Dendritic cell treated with granulocyte-macrophage colony-stimulating factor and Interleukin-4, amounts not matched to agents 40 ng/mL and 50 ng/mL, for 4 days (primary cell): ENCODE data around the gene RAB40B.
"Not testable (repeated sequence)": the region's sequence is repeated elsewhere in the genome, so short reads cannot be mapped to it uniquely, and the experiment has no call there.

Source experiments
- H3K27ac Mint-ChIP-seq: one replicate; pipeline ENCODE4 v1.8.0; 2022; ENCODE audit warnings: mild to moderate bottlenecking, mixed read lengths
- H3K27me3 Mint-ChIP-seq: one replicate; pipeline ENCODE4 v1.8.0; 2022; ENCODE audit warnings: mild to moderate bottlenecking, mixed read lengths
- H3K36me3 Mint-ChIP-seq: one replicate; pipeline ENCODE4 v1.8.0; 2022; ENCODE audit warnings: low read depth, mixed read lengths
- H3K4me1 Mint-ChIP-seq: one replicate; pipeline ENCODE4 v1.8.0; 2022; ENCODE audit warnings: low read depth, mixed read lengths
- H3K4me3 Mint-ChIP-seq: one replicate; pipeline ENCODE4 v1.8.0; 2022; ENCODE audit warnings: mild to moderate bottlenecking, moderate library complexity, mixed read lengths
- H3K9me3 Mint-ChIP-seq: one replicate; pipeline ENCODE4 v1.8.0; 2022; ENCODE audit warnings: mixed read lengths
- intact Hi-C: fragments of 100-400 bp; cut with micrococcal nuclease; formaldehyde crosslinking; loops from one replicate; pipeline ENCODE4 v1.15.0; 2022

RAB40B gene, protein sequence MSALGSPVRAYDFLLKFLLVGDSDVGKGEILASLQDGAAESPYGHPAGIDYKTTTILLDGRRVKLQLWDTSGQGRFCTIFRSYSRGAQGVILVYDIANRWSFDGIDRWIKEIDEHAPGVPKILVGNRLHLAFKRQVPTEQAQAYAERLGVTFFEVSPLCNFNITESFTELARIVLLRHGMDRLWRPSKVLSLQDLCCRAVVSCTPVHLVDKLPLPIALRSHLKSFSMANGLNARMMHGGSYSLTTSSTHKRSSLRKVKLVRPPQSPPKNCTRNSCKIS

DNA sequence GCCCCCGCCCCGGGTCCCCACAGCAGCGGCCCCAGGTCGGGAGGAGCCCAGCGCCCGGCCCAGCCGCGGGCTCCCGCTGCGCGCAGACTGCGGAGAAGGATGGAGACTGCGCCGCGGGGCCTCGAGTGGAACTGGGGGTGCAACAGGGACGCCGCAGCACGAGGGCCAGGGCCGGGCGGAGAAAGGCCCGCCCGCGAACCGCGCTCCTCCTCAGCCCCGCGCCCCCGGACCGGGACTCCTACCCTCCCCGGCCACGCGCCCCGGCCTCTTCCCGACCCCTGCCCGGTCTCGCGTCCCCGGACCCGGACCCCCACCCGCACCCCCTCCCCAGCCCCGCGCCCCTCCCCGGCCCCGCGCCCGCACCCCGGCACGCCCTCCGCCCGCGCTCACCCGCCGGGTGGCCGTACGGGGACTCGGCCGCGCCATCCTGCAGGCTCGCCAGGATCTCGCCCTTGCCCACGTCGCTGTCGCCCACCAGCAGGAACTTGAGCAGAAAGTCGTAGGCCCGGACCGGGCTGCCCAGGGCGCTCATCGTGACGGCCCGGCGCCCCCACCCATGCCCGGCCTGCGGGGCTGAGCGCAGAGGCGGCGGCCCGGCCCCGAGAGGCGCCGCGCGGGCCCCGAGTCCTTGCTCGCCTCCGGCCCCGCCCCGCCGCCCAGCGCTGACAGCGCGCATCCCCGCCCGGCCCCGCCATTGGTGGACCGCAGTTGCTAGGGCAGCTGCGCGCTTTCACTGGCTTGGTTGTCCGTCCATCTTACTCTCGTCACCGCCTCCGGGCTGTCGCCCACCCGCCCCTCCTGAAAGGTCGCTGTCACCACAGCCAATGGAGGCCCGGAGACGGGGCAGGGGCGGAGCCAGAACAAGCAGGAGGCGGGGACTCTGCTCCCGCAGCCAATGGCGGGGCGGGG, at the start of gene RAB40B:
RAB40B (minus strand) TSS at position 634 of the 909 bp plus-strand sequence; CDS start at position 532, 102 bp downstream.
- Mint-ChIP-seq H3K9me3 (peaks cover 13% of the 10 kb centered on the region), H3K27me3 (peaks cover 41% of the 10 kb centered on the region), H3K36me3 (no peaks in the 10 kb centered on the region), H3K4me3 (peak within 1 kb of the TSS; percentile 78), H3K4me1 (peaks cover 17% of the 10 kb centered on the region), H3K27ac (peak within 1 kb of the TSS; percentile 39)
- intact Hi-C loops: no loop called here

DNA sequence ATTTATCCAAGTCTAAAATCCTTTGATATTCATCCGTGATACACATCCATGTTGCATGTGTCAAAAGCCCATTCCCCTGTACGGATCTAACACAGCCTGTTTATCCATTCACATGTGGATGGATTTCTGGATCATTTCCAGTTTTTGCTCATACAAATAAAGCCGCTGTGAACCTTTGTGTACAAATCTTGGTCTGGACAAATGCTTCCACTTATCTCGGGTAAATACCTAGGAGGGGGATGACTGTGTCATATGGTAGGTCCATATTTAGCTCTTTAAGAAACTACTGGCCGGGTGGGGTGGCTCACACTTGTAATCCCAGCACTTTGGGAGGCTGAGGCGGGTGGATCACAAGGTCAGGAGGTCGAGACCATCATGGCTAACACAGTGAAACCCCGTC, 47.0 kb upstream of the RAB40B start:
- no peak overlapping the region for H3K4me3 Mint-ChIP-seq
- peaks cover 11% of the 10 kb centered on the region for H3K36me3 Mint-ChIP-seq
- H3K27ac Mint-ChIP-seq: no peak overlapping the region
- intact Hi-C loops: no loop called here
- H3K4me1 Mint-ChIP-seq: no peaks in the 10 kb centered on the region
- H3K9me3 Mint-ChIP-seq: peaks cover 31% of the 10 kb centered on the region
- peaks cover 16% of the 10 kb centered on the region for H3K27me3 Mint-ChIP-seq

DNA sequence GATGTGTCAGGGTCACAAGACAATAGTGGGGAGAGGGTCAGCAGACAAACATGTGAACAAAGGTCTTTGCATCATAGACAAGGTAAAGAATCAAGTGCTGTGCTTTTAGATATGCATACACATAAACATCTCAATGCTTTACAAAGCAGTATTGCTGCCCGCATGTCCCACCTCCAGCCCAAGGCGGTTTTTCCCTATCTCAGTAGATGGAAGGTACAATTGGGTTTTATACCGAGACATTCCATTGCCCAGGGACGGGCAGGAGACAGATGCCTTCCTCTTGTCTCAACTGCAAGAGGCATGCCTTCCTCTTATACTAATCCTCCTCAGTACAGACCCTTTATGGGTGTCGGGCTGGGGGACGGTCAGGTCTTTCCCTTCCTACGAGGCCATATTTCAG, 46.2 kb upstream of the RAB40B start:
- Mint-ChIP-seq H3K27me3 (peaks cover 11% of the 10 kb centered on the region), H3K9me3 (peaks cover 37% of the 10 kb centered on the region), H3K36me3 (peaks cover 19% of the 10 kb centered on the region)
- intact Hi-C loops, H3K27ac Mint-ChIP-seq, H3K4me3 Mint-ChIP-seq, H3K4me1 Mint-ChIP-seq: not testable (repeated sequence)

DNA sequence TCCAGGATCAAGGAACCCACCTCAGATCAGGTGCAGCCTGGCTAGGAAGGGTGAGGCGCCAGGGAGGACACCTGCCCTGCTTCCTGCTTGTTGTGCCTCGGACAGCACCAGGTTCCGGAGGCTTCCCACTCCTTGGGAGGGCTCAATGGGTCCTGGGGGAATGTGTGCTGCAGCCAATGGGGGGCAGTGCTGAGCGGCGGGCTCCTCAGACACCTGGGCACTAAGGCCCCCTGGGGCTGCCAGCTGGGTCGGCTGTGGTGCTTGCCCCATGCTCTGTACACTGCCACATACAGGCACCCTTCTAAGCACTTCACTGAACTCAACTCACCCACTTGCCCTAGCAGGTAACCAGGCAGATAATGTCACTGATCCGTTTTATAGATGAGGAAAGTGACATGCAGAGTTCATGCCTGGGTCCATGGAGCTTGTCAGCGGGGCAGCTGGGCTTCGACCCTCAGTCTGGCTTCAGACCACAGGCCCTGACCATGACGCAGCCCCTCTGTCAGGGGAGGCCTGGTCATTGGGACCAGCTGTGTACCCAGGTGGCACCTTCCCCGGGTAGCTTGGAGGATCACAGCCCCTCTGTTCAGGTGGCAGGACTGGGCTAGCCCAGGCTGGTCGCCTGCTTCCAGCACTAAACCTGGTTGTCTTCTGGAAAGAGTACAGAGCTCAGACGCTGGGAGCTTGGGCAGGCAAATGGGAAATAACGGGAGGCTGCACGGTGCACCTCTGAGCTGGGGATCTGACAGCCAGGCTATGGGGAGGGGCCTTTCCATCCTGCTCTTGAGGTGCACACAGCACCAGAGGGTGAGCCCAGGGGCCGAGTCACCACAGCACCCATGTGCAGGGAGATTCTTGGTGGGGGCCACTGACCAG, 45.1 kb upstream of the RAB40B start:
- Mint-ChIP-seq H3K4me3 (no peak overlapping the region), H3K36me3 (peaks cover 21% of the 10 kb centered on the region), H3K27ac (no peak overlapping the region), H3K9me3 (peaks cover 37% of the 10 kb centered on the region), H3K4me1 (no peaks in the 10 kb centered on the region), H3K27me3 (peaks cover 5% of the 10 kb centered on the region)
- intact Hi-C loops: no loop called here

DNA sequence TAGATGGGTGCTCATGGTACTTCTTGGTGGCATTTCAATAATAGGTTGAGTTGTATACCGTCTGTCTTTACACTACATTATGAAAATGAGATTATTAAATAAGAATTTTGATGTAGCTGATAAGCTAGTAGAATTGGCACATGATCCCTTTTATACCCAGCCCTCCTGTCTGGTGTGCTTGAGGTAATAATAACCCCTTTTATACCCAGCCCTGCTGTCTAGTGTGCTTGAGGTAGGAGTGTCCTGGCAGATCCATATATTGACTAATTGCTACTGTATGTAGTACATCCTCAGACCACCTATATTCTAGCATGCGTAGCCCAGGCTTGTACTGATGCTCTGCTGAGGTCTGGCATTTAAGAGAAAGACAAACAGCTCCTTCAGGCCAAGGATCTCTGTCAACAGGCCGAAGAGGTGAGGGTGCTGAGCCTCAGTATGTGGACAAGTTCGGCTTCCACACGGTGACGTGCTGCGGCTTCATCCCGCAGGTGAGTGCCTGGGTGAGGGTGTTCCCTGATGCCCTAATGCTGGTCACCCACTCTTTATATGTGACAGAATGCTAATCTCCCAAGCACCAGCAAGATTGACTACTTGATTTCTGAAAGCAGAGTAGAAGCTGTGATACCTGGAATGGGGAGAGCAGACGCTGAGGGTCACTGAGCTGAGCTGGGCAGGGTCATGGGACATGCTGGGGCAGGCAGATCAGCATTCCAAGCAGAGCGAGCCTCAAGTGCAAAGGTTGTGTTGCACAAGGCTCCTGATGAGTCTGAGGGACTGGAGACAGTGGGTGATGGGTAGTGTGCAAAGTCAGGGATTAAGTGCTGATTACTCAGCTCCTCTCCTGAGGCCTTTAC, 42.6 kb upstream of the RAB40B start:
- Mint-ChIP-seq H3K9me3 (peaks cover 31% of the 10 kb centered on the region), H3K27me3 (peaks cover 7% of the 10 kb centered on the region), H3K36me3 (peaks cover 21% of the 10 kb centered on the region), H3K27ac (no peak overlapping the region), H3K4me1 (no peaks in the 10 kb centered on the region), H3K4me3 (no peak overlapping the region)
- intact Hi-C loops: no loop called here

DNA sequence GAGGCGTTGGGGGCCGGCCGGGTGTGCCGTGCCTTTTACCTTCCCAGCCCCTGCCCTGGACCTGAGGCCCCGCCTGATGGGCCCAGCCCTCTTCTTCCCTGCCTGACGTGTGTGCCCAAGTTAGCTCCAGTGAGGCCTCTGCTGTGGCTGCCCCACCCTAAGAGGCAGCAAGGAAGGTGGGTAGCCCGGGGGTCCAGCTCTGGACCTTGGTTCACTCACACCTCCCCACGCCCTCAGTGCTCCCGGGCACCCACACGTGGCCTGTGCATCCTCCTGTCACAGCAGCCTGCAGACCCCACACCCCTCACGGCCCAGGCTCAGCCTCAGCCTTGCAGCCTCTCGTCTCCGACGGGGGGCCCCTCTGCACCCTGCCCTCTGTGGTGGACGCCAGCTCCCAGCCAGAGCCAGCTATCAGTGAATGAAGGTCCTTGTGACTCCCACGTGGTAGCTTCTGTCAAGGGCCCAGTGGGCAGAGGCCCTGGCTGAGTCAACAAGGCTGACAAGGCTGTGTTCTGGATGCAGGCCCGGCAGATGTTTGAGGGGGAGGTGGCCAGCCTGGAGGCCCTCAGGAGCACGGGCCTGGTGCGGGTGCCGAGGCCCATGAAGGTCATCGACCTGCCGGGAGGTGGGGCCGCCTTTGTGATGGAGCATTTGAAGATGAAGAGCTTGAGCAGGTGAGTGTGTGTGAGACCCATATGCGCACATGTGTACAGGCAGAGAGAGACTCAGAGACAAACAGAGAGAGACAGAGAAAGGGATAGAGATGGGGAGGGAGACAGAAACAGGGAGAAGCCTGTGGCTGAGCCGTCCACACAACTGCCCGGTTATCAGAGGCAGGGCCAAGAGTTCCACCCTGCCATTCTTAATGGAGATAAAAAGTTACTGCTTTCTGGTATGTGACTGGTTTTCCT, 39.7 kb upstream of the RAB40B start:
- peaks cover 9% of the 10 kb centered on the region for H3K4me1 Mint-ChIP-seq
- intact Hi-C loops: no loop called here
- H3K27ac Mint-ChIP-seq: no peak overlapping the region
- peaks cover 28% of the 10 kb centered on the region for H3K36me3 Mint-ChIP-seq
- H3K9me3 Mint-ChIP-seq: peaks cover 25% of the 10 kb centered on the region
- H3K27me3 Mint-ChIP-seq: peaks cover 25% of the 10 kb centered on the region
- H3K4me3 Mint-ChIP-seq: no peak overlapping the region

DNA sequence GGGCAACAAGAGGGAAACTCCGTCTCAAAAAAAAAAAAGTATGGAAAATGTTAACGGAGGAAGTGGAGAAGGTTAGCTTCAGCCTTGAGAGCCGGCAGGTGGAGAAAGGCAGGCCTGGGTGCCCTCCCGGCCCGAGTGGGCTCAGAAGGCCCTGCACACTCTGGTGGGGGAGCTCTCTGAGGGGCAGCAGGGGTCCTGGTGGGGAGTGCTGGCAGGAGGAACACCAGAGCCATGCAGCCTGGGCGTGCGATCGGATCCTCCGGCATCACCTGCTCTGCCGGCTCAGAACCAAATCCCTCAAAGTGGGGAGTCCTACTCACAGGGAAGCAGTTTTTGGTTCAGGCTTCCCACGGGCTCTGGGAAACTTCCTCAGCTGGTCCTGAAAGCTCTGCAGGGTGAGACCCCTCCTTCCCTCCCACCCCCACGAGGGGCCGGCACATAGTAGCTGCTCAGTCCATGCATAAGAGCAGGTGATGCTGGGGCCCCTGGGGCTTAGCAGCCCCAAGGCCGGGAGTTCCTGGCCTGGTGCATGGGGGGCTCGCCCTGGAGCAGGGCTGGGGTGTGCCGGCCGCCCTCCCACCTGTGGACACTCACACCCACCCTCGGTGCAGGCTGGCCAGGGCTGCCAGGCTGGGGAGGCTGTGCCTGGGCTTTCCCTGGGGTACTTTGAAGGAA, 38.1 kb upstream of the RAB40B start:
- Mint-ChIP-seq H3K4me3 (no peak overlapping the region), H3K36me3 (peaks cover 42% of the 10 kb centered on the region), H3K27ac (no peak overlapping the region), H3K27me3 (peaks cover 25% of the 10 kb centered on the region), H3K9me3 (peaks cover 28% of the 10 kb centered on the region), H3K4me1 (peaks cover 9% of the 10 kb centered on the region)
- intact Hi-C loops: no loop called here

DNA sequence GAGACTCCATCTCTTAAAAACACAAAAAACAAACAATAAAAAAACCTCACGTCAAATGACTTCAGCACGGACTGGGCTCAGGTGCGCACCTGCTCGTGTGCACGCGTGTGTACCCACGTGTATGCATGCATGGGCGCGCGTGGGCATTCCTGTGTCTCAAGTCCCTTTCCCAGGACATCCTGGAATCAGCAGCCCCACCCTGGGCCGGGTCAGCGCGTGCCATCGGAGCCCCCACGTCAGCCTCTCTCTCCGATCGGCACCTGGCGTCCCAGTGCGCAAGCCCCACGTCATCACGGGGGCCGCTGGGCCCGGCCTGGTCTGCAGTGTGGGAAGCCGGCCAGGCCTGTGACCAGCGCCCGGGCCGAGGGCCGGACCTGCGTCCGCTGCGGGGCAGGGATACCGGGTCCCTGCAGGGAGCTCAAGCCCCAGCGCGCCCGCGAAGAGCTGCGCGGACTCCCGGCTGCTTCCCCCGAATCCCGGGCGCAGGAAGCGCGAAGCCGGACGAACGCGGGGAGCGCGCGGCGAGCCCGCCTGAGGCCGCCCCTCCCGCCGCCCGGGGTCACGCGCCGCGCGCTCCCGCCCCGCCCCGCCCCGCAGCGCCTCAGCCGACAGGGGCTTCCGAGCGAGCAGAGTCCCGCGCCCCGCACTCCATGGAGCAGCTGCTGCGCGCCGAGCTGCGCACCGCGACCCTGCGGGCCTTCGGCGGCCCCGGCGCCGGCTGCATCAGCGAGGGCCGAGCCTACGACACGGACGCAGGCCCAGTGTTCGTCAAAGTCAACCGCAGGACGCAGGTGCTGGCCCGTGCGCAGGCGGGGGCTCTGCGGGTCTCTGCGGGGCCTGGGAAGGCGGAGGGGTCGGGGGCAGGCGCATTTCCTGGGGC, 36.7 kb upstream of the RAB40B start, which contains the start of gene FN3K:
FN3K (plus strand) TSS at position 629 of the 880 bp plus-strand sequence; CDS start at position 651, 22 bp downstream.
- Mint-ChIP-seq H3K9me3 (peaks cover 14% of the 10 kb centered on the region), H3K27ac (peak within 1 kb of the TSS; percentile 22), H3K4me1 (peaks cover 9% of the 10 kb centered on the region), H3K36me3 (peaks cover 39% of the 10 kb centered on the region), H3K4me3 (peak within 1 kb of the TSS; percentile 66), H3K27me3 (peaks cover 25% of the 10 kb centered on the region)
- intact Hi-C loops: no loop called here

DNA sequence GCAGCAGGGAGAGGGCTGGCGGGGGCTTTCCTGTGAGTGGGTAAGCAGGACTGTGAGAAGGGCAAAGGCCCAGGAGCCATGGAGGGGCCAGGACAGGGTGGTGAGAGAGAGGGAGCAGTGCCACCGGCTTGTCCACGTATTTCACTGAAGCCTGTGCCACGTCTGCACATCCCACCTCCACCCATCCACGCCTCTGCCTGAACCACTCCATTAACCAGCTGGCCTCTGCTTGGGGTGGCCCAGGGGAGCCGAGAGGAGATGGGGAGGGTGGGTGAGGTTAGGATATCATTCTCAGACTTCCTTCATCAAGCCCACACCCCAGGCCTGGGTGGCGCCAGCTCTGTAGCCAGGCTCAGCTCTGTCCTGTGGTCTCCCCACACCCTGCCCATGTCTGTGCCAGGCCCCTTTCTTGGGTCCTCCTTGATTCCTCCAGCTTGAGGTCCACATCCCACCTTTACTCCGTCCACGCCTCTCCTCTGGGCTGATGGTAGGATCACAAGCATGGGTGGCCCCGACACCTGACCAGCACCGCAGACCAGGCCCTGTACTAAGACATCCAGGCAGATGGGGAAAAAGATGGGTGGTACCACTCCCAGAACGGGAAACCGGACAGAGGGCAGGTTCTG, 33.7 kb upstream of the RAB40B start:
- peaks cover 61% of the 10 kb centered on the region for H3K36me3 Mint-ChIP-seq
- peaks cover 9% of the 10 kb centered on the region for H3K4me1 Mint-ChIP-seq
- peaks cover 23% of the 10 kb centered on the region for H3K27me3 Mint-ChIP-seq
- intact Hi-C loops: no loop called here
- no peak overlapping the region for H3K27ac Mint-ChIP-seq
- H3K4me3 Mint-ChIP-seq: no peak overlapping the region
- peaks cover 11% of the 10 kb centered on the region for H3K9me3 Mint-ChIP-seq

DNA sequence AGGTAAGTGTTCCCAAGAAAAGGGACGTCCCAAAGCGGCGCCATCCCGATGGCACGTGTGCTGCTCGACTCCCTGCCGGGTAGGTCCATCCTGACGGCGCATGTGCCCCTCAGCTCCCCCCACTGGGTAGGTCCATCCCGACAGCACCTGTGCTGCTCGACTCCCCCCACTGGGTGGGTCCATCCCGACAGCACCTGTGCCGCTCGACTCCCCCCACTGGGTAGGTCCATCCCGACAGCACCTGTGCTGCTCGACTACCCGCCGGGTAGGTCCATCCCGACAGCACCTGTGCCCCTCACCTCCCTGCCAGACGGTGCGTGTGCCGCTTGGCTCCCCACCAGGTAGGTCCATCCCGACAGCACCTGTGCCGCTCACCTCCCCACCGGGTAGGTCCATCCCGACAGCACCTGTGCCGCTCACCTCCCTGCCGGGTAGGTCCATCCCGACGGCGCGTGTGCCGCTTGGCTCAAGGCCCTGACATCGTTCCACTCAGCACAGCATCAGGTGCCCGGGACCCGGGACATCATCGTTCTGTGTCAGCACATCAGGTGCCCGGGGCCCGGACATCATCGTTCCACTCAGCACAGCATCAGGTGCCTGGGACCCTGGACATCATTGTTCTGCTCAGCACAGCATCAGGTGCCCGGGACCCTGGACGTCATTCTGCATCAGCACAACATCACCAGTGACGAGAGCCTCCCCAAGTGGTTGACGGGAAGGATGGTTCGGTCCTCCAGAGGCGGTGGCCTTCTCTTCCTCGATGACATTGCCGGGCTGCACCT, 31.2 kb upstream of the RAB40B start:
- intact Hi-C loops: no loop called here
- no peak overlapping the region for H3K4me3 Mint-ChIP-seq
- H3K4me1 Mint-ChIP-seq: peaks cover 3% of the 10 kb centered on the region
- H3K27me3 Mint-ChIP-seq: peaks cover 5% of the 10 kb centered on the region
- peaks cover 11% of the 10 kb centered on the region for H3K9me3 Mint-ChIP-seq
- H3K27ac Mint-ChIP-seq: no peak overlapping the region
- H3K36me3 Mint-ChIP-seq: peaks cover 81% of the 10 kb centered on the region
